Stimulated activated CD4-positive, alpha-beta T cell treated with anti-CD3 and anti-CD28 coated beads, Interleukin-15, amount 100 ng/mL, for 1 hour (primary cell): ENCODE results near the gene REV1.
"Not testable (repeated sequence)": the region's sequence is repeated elsewhere in the genome, so short reads cannot be mapped to it uniquely, and the experiment has no call there.

Experiments used
- DNase-seq, 2 donors: peaks; one replicate each; pipeline ENCODE4 v3.0.0-alpha.2; 2020; ENCODE audit warnings: low read depth in 1 of 2, low spot score in 1 of 2

The REV1 gene

GRCh38 chr2:99365661-99366060 lies 124.2 kb downstream of the REV1 start:
- no peak for DNase-seq

- DNase-seq: no peak
Observed at GRCh38 chr2:99356853-99357252, 133.0 kb downstream of the REV1 start.

GRCh38 chr2:99354825-99355224 lies 135.0 kb downstream of the REV1 start:
- DNase-seq: not testable (repeated sequence)

GRCh38 chr2:99354070-99354469 lies 135.7 kb downstream of the REV1 start:
- no peak for DNase-seq
